ENCODE data around the gene NIPAL3.
A peak's percentile ranks its signal among the peaks of the same experiment; 100 is the strongest.

DNA sequence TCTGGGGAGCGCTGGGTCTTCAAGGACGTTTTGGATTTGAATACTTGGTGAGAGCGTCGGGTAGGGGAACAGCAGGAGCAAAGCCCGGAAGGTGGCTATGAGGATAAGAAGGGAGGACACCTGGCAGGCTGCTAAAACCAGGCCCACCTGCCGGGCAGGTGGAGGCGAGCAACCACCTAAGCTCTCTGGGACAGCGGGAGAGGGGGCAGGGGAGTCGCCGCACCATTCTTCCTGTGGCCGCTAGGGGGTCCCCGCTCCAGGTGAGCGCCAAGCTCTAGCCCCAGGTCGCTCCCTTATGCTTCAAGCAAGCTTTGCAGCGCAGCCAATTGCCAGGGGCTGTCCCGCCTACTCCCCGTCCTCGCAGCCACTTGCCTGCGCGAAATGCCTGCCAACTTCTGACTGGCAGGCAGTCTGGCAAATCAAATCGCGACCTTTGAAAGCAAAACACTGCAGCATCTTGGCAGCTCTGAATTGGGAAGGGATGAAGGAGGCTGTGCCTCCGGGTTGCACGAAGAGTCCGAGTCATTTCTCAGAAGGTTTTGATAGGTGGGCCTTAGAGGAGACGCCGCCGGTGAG lies at the start of gene NIPAL3:
- TF ChIP-seq, protein P1, sequence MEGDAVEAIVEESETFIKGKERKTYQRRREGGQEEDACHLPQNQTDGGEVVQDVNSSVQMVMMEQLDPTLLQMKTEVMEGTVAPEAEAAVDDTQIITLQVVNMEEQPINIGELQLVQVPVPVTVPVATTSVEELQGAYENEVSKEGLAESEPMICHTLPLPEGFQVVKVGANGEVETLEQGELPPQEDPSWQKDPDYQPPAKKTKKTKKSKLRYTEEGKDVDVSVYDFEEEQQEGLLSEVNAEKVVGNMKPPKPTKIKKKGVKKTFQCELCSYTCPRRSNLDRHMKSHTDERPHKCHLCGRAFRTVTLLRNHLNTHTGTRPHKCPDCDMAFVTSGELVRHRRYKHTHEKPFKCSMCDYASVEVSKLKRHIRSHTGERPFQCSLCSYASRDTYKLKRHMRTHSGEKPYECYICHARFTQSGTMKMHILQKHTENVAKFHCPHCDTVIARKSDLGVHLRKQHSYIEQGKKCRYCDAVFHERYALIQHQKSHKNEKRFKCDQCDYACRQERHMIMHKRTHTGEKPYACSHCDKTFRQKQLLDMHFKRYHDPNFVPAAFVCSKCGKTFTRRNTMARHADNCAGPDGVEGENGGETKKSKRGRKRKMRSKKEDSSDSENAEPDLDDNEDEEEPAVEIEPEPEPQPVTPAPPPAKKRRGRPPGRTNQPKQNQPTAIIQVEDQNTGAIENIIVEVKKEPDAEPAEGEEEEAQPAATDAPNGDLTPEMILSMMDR (IDR thresholded peaks at IDR 0.05): peak; percentile 86 to 97 (median 93)
- TF ChIP-seq POLR2A (IDR thresholded peaks at IDR 0.05): peak in 1 of 2 donors; percentile 38
